ENCODE data around the gene MLST8.

Gene MLST8

GRCh38 chr16:2178321-2179106 lies 26.7 kb upstream of the MLST8 start:
- no peak for TF ChIP-seq CTCF (IDR thresholded peaks at IDR 0.05; ENCODE audit: low read depth, low read length)
- no peak overlapping the region for H3K4me3 ChIP-seq (replicated peaks in 1 of 2; ENCODE audit: low read depth in 2 of 2, low read length in 2 of 2)
- peak; percentile 30 to 43 for DNase-seq (ENCODE audit: low read depth in 2 of 2)

- no peak for DNase-seq (ENCODE audit: low read depth in 2 of 2)
- no peak for TF ChIP-seq CTCF (IDR thresholded peaks at IDR 0.05; ENCODE audit: low read depth, low read length)
- H3K4me3 ChIP-seq (replicated peaks in 1 of 2; ENCODE audit: low read depth in 2 of 2, low read length in 2 of 2), result no peak overlapping the region
Observed at GRCh38 chr16:2179107-2179501, 26.1 kb upstream of the MLST8 start.

GRCh38 chr16:2179576-2179975 lies 25.7 kb upstream of the MLST8 start:
- no peak for DNase-seq (ENCODE audit: low read depth in 2 of 2)
- no peak for TF ChIP-seq CTCF (IDR thresholded peaks at IDR 0.05; ENCODE audit: low read depth, low read length)
- no peak overlapping the region for H3K4me3 ChIP-seq (replicated peaks in 1 of 2; ENCODE audit: low read depth in 2 of 2, low read length in 2 of 2)

- no peak for DNase-seq (ENCODE audit: low read depth in 2 of 2)
- H3K4me3 ChIP-seq (replicated peaks in 1 of 2; ENCODE audit: low read depth in 2 of 2, low read length in 2 of 2), result no peak overlapping the region
- no peak for TF ChIP-seq CTCF (IDR thresholded peaks at IDR 0.05; ENCODE audit: low read depth, low read length)
Observed at GRCh38 chr16:2180461-2180860, 24.8 kb upstream of the MLST8 start.

GRCh38 chr16:2180962-2181923 lies 24.0 kb upstream of the MLST8 start:
- H3K4me3 ChIP-seq (replicated peaks in 1 of 2; ENCODE audit: low read depth in 2 of 2, low read length in 2 of 2), result no peak overlapping the region
- DNase-seq (ENCODE audit: low read depth in 2 of 2), result no peak

GRCh38 chr16:2181952-2182351 lies 23.3 kb upstream of the MLST8 start:
- H3K4me3 ChIP-seq (replicated peaks in 1 of 2; ENCODE audit: low read depth in 2 of 2, low read length in 2 of 2), result no peak overlapping the region

More at GRCh38 chr16:2180962-2181923, 24.0 kb upstream of the MLST8 start:
- TF ChIP-seq CTCF (IDR thresholded peaks at IDR 0.05; ENCODE audit: low read depth, low read length), result no peak

More at GRCh38 chr16:2181952-2182351, 23.3 kb upstream of the MLST8 start:
- no peak for DNase-seq (ENCODE audit: low read depth in 2 of 2)
- TF ChIP-seq CTCF (IDR thresholded peaks at IDR 0.05; ENCODE audit: low read depth, low read length), result no peak
